ENCODE measurements around the gene AK2. TPM values are rescaled to one million over a fixed set of nuclear protein-coding genes. Genes with fewer than 3 reads are reported as not detected.

AK2 gene
- polyA plus RNA-seq, 2 of the 4 experiments (the other 2 are of a cell fraction) = 164 to 178 TPM

GRCh38 chr1:33078030-33078591 lies 41.4 kb upstream of the AK2 start:
- ATAC-seq (no peak), FAIRE-seq (no peak), DNase-seq (ENCODE audit: low read depth in 1 of 2, low spot score in 1 of 2) (no peak)
- 0 out of 3 replicates have a peak, but pooled peaks cover 8% of the 10 kb centered on the region for H3K4me1 ChIP-seq
- CTCF ChIA-PET = interaction anchor here (0.6 to 3.7 kb wide), 4 partner anchors 8 to 418 kb away, joined by 3 to 21 read pairs (median 4); no protein-coding TSS in a partner anchor
- TF ChIP-seq NPAS2 (CRISPR knock-in tag; IDR thresholded peaks at IDR 0.05; ENCODE audit: borderline replicate concordance) (no peak), BCL3 (IDR thresholded peaks at IDR 0.05) (no peak), POLR2A (IDR thresholded peaks at IDR 0.05; ENCODE audit: low read length) (no peak), JUNB (IDR thresholded peaks at IDR 0.05) (no peak), NR3C1 (IDR thresholded peaks at IDR 0.05) (no peak), BHLHE40 (IDR thresholded peaks at IDR 0.05; ENCODE audit: low read depth, low read length) (no peak), ZFP36 (IDR thresholded peaks at IDR 0.05; ENCODE audit: borderline replicate concordance, partially characterized antibody) (no peak), REST (IDR thresholded peaks at IDR 0.05) (no peak), RNF2 (IDR thresholded peaks at IDR 0.05; ENCODE audit: borderline replicate concordance, low read depth) (no peak), FOSB (CRISPR knock-in tag; IDR thresholded peaks at IDR 0.05) (no peak), RARB (CRISPR knock-in tag; IDR thresholded peaks at IDR 0.05) (no peak), EP300 (IDR thresholded peaks at IDR 0.05) (no peak), HOXB5 (CRISPR knock-in tag; IDR thresholded peaks at IDR 0.05) (no peak), POLR2AphosphoS2 (conservative IDR thresholded peaks at IDR 0.05; ENCODE audit: low read length) (no peak), CHD2 (IDR thresholded peaks at IDR 0.05; ENCODE audit: low read length, partially characterized antibody) (no peak), FOSL2 (IDR thresholded peaks at IDR 0.05) (no peak), FOSL2 (CRISPR knock-in tag; IDR thresholded peaks at IDR 0.05) (no peak), ESRRA (IDR thresholded peaks at IDR 0.05; ENCODE audit: borderline replicate concordance, low read length) (no peak), SMC3 (IDR thresholded peaks at IDR 0.05) (no peak)
- no peak overlapping the region for H3K4me3 ChIP-seq
- WGBS (ENCODE audit: missing lambda C conversion rate) = 29% methylated on average over 1 of the region's 1 CpG
- no peak overlapping the region for H3K27ac ChIP-seq
- H3K4me2 ChIP-seq = no peak overlapping the region
- H3K9me3 ChIP-seq = no peaks in the 10 kb centered on the region
- POLR2A ChIA-PET = no interaction called here

- Histone ChIP-seq H3K9me3 (no peaks in the 10 kb centered on the region), H3K27ac (no peak overlapping the region), H3K4me3 (no peak overlapping the region), H3K4me2 (no peak overlapping the region), H3K4me1 (no peaks in the 10 kb centered on the region)
- FAIRE-seq = no peak
- WGBS (ENCODE audit: missing lambda C conversion rate) = 44% methylated on average over 4 of the region's 4 CpGs
- CTCF ChIA-PET = interaction anchor here (0.6 to 1.2 kb wide), 4 partner anchors 9 to 182 kb away, joined by 3 to 5 read pairs (median 4); no protein-coding TSS in a partner anchor
- no peak for ATAC-seq
- no peak for DNase-seq (ENCODE audit: low read depth in 1 of 2, low spot score in 1 of 2)
- POLR2A ChIA-PET = no interaction called here
- no peak for TF ChIP-seq HES2 (IDR thresholded peaks at IDR 0.05)
- no peak for TF ChIP-seq REST (IDR thresholded peaks at IDR 0.05)
- no peak for TF ChIP-seq HOXA7 (CRISPR knock-in tag; IDR thresholded peaks at IDR 0.05)
- no peak for TF ChIP-seq FOSL2 (IDR thresholded peaks at IDR 0.05)
- no peak for TF ChIP-seq FOSL2 (CRISPR knock-in tag; IDR thresholded peaks at IDR 0.05)
- TF ChIP-seq RARB (CRISPR knock-in tag; IDR thresholded peaks at IDR 0.05) = no peak
- no peak for TF ChIP-seq EHMT2 (IDR thresholded peaks at IDR 0.05; ENCODE audit: low read depth)
- TF ChIP-seq POLR2A (IDR thresholded peaks at IDR 0.05; ENCODE audit: low read length) = no peak
- TF ChIP-seq NPAS2 (CRISPR knock-in tag; IDR thresholded peaks at IDR 0.05; ENCODE audit: borderline replicate concordance) = no peak
- no peak for TF ChIP-seq RCOR1 (IDR thresholded peaks at IDR 0.05; ENCODE audit: low read depth, low read length)
- TF ChIP-seq NR3C1 (IDR thresholded peaks at IDR 0.05) = no peak
- TF ChIP-seq ELK1 (IDR thresholded peaks at IDR 0.05; ENCODE audit: low read depth, low read length) = no peak
Observed at GRCh38 chr1:33074193-33074945, 37.7 kb upstream of the AK2 start.

Measured in A549 (cell line).